ENCODE data around the gene EPHB3.
A peak's percentile ranks its signal among the peaks of the same experiment; 100 is the strongest.

EPHB3 gene

DNA sequence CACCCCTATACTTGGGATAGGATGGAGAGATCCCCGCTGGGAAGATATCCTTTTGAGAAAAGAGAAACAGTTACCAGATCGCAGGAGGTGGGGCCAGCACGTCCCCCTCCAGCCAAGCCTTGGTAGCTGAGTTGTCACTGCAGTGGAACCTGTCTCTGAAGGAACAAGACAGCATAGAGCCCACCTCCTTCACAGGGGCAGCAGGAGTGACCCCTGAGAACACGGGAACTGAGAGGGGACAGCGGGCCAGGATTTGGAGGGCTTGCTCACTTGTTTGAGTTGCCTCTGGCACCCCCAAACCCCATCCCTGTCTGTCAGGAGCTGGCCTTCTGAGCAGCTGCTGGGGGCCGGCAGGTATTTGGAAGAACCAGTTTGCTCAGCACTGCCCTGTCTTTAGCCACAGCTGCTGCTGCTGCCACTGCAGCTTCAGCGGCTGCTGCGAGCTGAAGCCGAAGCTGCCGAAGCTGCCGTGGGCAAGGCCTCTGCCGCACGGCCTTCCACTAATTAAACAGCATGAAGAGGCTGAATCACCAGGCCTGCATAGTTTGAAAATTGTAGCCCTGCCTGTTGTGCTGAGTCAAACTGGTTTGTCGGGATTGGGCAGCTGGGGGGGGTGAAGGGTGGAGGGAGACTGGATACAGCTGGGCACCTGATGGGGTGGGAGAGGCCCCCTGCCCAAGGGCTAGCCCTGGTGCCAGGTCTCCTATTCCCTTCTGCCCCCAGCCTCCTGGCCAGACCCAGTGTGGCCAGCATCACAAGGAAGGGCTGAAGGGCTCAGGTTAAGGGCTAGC is 4.0 kb downstream of the EPHB3 start:
- no peak for TF ChIP-seq CTCF (IDR thresholded peaks at IDR 0.05; ENCODE audit: low read depth, low read length)
- peak; percentile 69 for DNase-seq (ENCODE audit: extremely low read depth, low read depth)

DNA sequence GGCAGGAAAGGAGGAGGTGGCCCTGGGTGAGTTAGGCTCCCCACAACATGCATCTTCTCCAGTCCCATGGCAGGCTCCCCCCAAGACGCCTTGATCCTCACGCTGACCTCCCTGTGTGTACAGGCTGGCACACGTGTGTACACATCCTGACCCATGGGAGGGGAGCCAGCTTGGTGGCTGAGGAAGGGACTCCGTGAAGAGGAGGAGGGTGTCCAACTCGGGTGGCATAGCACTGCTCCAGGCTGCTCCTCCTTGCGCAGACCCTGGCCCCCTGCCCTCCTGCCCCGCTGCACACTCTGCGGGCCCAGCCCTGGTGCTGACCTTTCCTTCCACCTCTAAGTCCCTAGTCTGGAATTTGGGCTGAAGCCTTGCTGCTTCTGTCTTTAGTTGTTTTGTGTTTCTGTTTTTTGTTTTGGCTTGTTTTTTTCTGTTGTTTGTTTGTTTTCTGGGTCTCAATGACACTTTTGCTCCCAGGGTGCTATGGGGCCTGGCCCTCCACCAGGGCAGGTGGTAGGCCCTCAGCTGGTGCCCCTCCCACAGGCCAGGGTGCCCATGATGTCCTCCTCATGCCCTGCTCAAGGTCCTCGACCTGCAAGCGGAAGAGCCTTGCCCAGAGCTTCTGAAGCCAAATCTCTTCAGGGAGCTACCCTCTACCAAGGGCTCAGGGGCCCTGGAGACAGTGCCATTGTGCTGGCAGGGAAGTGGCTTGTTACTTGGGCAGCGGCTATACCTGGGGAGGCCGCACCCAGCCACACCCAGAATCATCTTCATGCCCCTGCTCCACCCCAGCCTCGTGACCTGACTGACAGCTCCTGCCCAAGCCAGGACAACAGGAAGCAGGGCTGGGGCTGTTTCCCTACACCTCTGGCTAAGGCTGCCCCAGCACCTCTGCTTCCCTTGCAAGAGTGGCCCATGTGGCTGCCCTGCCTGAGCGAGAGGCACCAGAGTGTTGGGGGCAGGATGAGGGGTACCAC is 5.1 kb downstream of the EPHB3 start:
- TF ChIP-seq CTCF (IDR thresholded peaks at IDR 0.05; ENCODE audit: low read depth, low read length): no peak
- DNase-seq (ENCODE audit: extremely low read depth, low read depth): no peak

- TF ChIP-seq CTCF (IDR thresholded peaks at IDR 0.05; ENCODE audit: low read depth, low read length): no peak
- DNase-seq (ENCODE audit: extremely low read depth, low read depth): no peak
These were observed 6.5 kb downstream of the EPHB3 start for GRCh38 chr3:184567946-184568559.

GRCh38 chr3:184568560-184568923 is 7.0 kb downstream of the EPHB3 start:
- TF ChIP-seq CTCF (IDR thresholded peaks at IDR 0.05; ENCODE audit: low read depth, low read length): no peak
- DNase-seq (ENCODE audit: extremely low read depth, low read depth): no peak

DNA sequence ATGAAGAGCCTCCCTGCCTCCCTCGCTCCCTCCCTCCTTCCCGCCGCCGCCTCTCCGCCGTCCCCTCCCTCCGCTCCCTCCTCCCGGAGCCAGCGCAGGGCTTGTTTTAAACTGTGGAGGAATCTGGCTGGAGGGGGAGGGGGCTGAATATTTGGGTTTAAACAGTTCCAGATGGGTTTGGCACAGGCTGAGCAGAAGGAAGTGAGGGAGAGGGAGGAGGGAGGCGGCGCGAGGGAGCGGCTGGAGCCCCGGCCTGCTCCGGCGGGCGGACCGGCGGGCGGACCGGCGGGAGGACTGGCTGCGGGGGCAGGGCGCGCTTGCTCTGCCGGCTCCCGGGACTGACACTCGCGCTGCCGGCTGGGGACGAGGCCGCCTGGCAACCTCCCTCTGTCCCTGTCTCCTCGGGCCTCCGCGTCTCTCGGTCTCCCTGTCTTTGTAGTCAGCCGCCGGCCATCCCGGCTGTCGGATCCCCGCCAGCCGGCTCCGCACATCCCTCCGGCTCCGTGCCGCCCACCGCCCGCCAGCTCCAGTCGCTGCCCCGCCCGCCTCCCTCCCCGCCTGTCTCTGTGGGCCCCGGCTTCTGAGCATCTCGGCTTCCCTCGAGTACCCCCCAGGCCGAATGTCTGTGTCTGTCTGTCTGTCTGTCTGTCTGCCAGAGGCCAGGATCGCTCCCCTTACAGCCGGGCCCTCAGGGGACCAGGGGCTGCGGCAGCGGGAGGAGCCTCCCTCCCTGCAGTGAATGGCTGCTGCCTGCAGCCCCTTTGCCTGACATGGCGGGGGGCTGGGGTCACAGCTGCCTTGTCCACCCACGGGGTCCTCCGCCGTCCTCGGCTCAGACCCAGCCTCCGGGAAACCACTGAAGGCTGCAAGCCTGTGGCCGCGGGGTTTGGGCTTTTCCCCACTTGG is 7.6 kb downstream of the EPHB3 start:
- TF ChIP-seq CTCF (IDR thresholded peaks at IDR 0.05; ENCODE audit: low read depth, low read length): no peak
- peak; percentile 97 for DNase-seq (ENCODE audit: extremely low read depth, low read depth)

DNA sequence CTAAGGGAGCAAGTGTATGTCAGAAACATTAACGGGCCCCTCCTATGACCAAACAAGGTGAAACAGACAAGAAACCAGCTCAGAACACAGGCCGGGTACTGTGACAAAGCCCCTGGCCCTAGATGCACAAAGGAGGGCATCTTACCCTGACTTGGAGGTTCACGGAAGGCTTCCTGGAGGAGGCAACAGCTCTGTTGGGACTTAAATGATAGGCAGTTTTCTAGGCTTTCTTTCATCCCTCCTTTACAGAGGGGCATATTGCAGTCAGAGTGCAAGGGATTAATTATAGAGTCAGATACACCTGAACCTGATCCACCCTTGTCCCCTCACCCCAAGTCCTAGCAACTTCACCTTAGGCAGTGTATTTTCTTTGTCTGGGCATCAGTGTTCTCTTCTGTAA is 8.4 kb downstream of the EPHB3 start:
- TF ChIP-seq CTCF (IDR thresholded peaks at IDR 0.05; ENCODE audit: low read depth, low read length): no peak
- no peak for DNase-seq (ENCODE audit: extremely low read depth, low read depth)

All from AG09319 (cell line).